ENCODE data around the gene GDF2. TPM values are rescaled to one million over a fixed set of nuclear protein-coding genes. Genes with fewer than 3 reads are reported as not detected.
A peak's percentile ranks its signal among the peaks of the same experiment; 100 is the strongest.

GDF2 gene
- total RNA-seq, 1 donor from 2014 or later: not detected

GRCh38 chr10:47368431-47369180 is 46.4 kb downstream of the GDF2 start:
- no peak for TF ChIP-seq CTCF (IDR thresholded peaks at IDR 0.05)
- Mint-ChIP-seq H3K9me3 (ENCODE audit: unreplicated experiment) (no peaks in the 10 kb centered on the region), H3K27ac (ENCODE audit: unreplicated experiment) (no peak overlapping the region), H3K4me3 (ENCODE audit: unreplicated experiment) (no peak overlapping the region), H3K36me3 (ENCODE audit: unreplicated experiment) (no peaks in the 10 kb centered on the region), H3K4me1 (ENCODE audit: unreplicated experiment) (peaks cover 18% of the 10 kb centered on the region), H3K27me3 (ENCODE audit: unreplicated experiment) (no peaks in the 10 kb centered on the region)
- peak; percentile 82 for DNase-seq (ENCODE audit: extremely low spot score, unreplicated experiment)

GRCh38 chr10:47369251-47369894 is 47.1 kb downstream of the GDF2 start:
- Mint-ChIP-seq H3K9me3 (ENCODE audit: unreplicated experiment) (no peaks in the 10 kb centered on the region), H3K27me3 (ENCODE audit: unreplicated experiment) (no peaks in the 10 kb centered on the region), H3K4me3 (ENCODE audit: unreplicated experiment) (no peak overlapping the region), H3K27ac (ENCODE audit: unreplicated experiment) (no peak overlapping the region), H3K36me3 (ENCODE audit: unreplicated experiment) (no peaks in the 10 kb centered on the region), H3K4me1 (ENCODE audit: unreplicated experiment) (peaks cover 18% of the 10 kb centered on the region)
- peak; percentile 60 for DNase-seq (ENCODE audit: extremely low spot score, unreplicated experiment)
- TF ChIP-seq CTCF (IDR thresholded peaks at IDR 0.05): no peak

- Mint-ChIP-seq H3K4me3 (ENCODE audit: unreplicated experiment) (no peak overlapping the region), H3K27ac (ENCODE audit: unreplicated experiment) (no peak overlapping the region), H3K4me1 (ENCODE audit: unreplicated experiment) (peaks cover 21% of the 10 kb centered on the region), H3K36me3 (ENCODE audit: unreplicated experiment) (no peaks in the 10 kb centered on the region), H3K27me3 (ENCODE audit: unreplicated experiment) (no peaks in the 10 kb centered on the region), H3K9me3 (ENCODE audit: unreplicated experiment) (no peaks in the 10 kb centered on the region)
- no peak for TF ChIP-seq CTCF (IDR thresholded peaks at IDR 0.05)
- peak; percentile 60 for DNase-seq (ENCODE audit: extremely low spot score, unreplicated experiment)
Measured at GRCh38 chr10:47370015-47370767, 47.9 kb downstream of the GDF2 start.

- no peak overlapping the region for H3K27ac Mint-ChIP-seq (ENCODE audit: unreplicated experiment)
- H3K4me3 Mint-ChIP-seq (ENCODE audit: unreplicated experiment): no peak overlapping the region
- H3K4me1 Mint-ChIP-seq (ENCODE audit: unreplicated experiment): peaks cover 22% of the 10 kb centered on the region
- H3K36me3 Mint-ChIP-seq (ENCODE audit: unreplicated experiment): no peaks in the 10 kb centered on the region
- peak; percentile 54 for DNase-seq (ENCODE audit: extremely low spot score, unreplicated experiment)
- no peak for TF ChIP-seq CTCF (IDR thresholded peaks at IDR 0.05)
- H3K9me3 Mint-ChIP-seq (ENCODE audit: unreplicated experiment): no peaks in the 10 kb centered on the region
- no peaks in the 10 kb centered on the region for H3K27me3 Mint-ChIP-seq (ENCODE audit: unreplicated experiment)
Measured at GRCh38 chr10:47370878-47371277, 48.6 kb downstream of the GDF2 start.
